Stimulated activated CD8-positive, alpha-beta memory T cell treated with anti-CD3 and anti-CD28 coated beads, Interleukin-7, amount 100 ng/mL, for 24 hours (primary cell): ENCODE data around the gene FKRP.
"Not testable (repeated sequence)": the region's sequence is repeated elsewhere in the genome, so short reads cannot be mapped to it uniquely, and the experiment has no call there.

Experiments used
- DNase-seq: peaks from one replicate; pipeline ENCODE4 v3.0.0-alpha.2; 2020; ENCODE audit warnings: low read depth

FKRP gene, protein sequence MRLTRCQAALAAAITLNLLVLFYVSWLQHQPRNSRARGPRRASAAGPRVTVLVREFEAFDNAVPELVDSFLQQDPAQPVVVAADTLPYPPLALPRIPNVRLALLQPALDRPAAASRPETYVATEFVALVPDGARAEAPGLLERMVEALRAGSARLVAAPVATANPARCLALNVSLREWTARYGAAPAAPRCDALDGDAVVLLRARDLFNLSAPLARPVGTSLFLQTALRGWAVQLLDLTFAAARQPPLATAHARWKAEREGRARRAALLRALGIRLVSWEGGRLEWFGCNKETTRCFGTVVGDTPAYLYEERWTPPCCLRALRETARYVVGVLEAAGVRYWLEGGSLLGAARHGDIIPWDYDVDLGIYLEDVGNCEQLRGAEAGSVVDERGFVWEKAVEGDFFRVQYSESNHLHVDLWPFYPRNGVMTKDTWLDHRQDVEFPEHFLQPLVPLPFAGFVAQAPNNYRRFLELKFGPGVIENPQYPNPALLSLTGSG

GRCh38 chr19:46745521-46746280, at the start of gene FKRP:
TSS of gene FKRP (plus strand) at chr19:46746057. CDS start at chr19:46755451, 9,394 bp downstream.
- DNase-seq: no peak

DNA sequence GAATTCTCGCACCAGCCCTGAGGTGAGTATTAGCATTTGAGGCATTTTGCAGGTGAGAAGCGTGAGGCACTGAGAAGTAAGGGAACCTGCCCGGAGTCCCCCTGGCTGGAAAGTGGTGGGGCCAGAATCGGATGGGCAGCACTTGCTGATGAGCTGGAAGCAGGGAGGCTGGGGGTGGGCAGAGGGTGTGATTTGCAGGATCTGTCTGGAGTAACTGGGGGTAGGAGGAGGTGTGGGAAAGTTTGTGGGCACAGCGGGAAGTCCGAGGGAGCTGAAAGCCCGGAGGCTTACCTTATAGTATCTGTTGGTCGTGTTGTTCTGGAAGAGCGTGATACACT, 49.0 kb upstream of the FKRP start:
- DNase-seq: no peak

GRCh38 chr19:46697204-46697960, 48.5 kb upstream of the FKRP start:
- no peak for DNase-seq

GRCh38 chr19:46698395-46699321, 47.2 kb upstream of the FKRP start:
- DNase-seq: no peak

DNA sequence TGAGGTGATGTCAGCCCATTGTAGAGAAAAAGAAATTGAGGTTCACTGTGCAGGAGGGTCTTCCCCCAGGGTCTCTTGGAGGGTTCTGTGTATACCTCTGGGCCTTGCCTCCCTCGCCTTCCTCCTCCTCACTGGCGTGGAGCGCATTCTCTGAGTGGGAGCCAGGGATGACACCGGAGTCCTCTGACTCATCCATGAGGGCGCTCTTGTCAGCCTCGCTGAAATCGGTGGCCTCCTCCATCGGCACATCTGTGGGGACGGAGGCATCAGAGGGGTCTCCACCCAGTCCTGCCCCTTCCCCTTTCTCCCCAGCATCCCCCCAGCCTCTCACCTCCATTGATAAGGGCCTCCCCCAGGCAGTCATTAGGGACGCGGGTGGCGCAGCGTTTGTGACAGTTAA, 45.2 kb upstream of the FKRP start:
- DNase-seq: no peak

GRCh38 chr19:46704379-46705076, 41.3 kb upstream of the FKRP start:
- DNase-seq: peak; percentile 88

DNA sequence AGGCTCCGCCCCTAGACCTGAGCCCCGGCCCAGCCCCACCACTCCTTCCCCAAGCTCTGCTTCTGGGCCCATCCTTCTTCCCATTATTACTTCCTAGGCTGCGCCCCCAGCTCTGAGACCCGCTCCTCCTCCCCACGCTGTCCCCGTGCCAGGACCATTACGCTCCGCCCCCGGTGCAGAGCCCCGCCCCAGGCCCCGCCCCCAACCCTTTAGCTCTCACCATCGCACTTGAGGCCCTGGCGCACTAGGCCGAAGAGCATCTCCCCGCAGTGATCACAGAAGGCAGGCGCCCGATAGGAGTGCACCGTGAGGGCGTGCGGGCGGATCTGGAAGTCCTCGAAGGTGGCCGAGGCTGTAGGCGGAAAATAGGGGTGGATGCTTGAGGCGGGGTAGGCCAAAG, 35.2 kb upstream of the FKRP start:
- no peak for DNase-seq

DNA sequence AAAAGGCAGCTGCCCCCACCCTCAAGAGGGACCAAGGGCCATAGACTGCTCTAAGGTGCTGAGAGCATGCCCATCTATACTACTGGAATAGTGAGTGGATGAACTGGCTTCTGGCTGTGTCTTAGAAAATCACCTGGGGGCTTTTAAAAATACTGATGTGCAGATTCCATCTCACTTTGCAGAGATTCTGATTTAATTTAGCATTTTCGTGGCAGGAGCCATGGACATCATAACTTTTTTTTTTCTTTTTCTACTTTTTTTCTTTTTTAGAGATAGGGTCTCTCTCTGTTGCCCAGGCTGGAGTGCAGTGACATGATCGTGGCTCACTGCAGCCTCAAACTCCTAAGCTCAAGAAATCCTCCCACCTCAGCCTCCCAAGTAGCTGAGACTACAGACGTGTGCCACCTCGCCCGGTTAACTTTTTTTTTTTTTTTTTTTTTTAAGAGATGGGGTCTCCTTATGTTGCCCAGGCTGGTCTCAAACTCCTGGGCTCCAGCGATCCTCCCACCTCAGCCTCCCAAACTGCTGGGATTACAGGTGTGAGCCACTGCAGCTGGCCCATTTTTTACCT, 33.0 kb upstream of the FKRP start:
- DNase-seq: not testable (repeated sequence)

GRCh38 chr19:46713781-46714443, 31.9 kb upstream of the FKRP start:
- no peak for DNase-seq

- no peak for DNase-seq
Observed at GRCh38 chr19:46714444-46715106, 31.3 kb upstream of the FKRP start.

DNA sequence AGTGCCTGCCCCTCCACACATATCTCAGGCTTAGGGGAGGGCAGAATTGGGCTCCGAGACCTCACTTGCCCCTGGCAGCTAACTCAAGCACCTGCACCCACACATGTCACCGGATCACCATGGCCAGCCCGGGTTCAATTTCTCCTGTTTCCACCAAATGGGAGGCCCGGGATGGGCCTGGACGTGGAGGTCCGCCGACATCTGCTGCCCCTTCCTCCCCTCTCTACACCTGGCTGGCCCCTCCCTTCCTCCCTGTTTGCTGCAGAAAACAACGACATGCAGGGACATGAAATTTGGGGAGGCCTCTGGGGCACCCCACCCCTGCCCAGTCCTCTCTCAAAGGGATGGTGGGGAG, 30.3 kb upstream of the FKRP start:
- no peak for DNase-seq

- no peak for DNase-seq
Observed at GRCh38 chr19:46715975-46716671, 29.7 kb upstream of the FKRP start.

DNA sequence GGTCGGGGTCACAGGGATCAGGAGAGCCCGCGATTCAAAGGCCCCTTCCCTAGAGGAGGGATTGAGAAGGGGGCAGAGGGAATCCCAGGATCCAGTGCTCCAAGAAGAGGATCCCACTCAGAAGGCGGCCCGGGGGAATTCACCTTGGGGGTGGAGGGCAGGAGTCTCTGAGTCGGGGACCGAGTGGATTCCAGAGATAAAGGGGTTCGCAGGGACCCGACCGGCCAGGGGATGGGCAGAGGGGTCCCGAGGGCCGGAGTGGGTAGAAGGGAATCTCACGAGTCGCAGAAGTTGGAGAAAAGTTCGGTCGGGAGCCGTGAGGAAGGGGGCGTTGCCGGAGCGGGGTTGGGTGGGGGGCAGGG, 29.2 kb upstream of the FKRP start:
- DNase-seq: no peak

- peak; percentile 85 for DNase-seq
Observed at GRCh38 chr19:46717034-46717715, 28.7 kb upstream of the FKRP start, which contains the start of gene PRKD2. TSS of gene PRKD2 (minus strand) at chr19:46717114. CDS start at chr19:46716370, 744 bp downstream.

GRCh38 chr19:46717716-46718143, 28.1 kb upstream of the FKRP start:
- DNase-seq: no peak

DNA sequence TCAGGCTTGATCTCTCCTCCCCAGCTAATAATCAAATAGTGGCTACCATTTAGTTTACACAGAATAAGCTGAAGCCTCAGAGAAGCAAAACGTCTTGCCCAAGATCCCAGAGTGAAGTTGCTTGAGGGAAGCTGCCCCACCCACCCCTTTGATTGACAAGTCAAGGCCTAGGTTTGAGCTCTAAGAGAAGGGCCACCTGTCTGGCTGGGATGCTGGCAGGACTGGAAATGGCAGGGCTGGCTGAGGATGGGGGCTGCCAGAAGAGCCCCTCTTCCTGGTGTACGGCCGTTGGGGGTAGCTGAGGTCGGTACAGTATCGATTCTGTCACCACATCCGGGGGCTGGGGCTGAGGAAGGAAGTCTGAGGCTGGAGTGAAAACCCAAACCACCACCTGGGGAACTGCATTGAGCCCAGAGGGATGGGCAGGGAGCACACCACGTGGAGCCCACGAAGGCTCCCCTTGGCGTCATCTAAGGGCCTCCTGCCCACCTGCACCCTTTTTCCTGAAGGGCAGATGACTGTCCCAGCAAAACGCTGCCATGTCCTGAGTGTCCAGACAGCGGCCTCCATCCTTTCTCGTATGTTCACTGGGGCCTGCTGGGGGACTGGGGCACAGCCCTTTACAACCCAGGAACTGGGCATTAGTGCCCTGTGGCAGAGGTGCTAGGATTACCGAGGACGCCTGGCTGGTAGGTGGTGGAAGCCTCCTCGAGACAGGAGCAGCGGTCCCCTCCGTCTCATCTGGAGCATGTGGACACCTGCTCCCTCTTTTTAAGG, 27.5 kb upstream of the FKRP start:
- no peak for DNase-seq

DNA sequence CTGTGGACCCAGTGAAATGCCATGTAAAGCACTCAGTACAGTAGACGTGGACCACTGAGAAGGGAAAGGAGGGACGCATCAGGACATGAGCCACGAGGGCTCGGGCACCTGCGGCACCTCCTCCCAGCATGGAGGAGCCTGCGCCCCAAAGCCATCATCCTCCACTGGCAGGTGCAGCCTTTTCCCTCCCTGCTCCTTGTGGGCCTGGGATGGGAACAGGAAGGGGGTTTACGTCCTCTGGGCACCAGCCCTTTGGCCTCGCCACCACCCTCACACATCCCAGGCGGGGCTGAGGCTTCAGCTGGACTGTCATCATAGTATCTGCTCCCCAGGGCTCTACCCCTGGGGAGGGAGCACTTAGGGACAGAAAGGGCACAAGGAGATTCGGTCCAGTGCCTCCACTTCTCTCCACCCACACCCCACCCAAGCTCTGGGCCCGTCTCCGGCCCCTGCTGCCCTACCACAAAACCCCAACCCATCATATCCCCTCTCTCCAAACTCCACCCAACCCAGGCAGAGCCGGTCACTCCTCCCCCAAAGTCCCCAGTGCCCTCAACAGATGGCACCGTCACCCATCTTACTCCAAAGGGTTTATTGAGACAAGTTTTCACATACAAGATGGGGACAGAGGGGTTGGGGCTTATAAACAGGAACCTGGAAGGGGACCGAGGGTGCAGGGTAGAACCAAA, 26.8 kb upstream of the FKRP start:
- DNase-seq: no peak
